ENCODE measurements around the gene USB1. TPM values are rescaled to one million over a fixed set of nuclear protein-coding genes. Genes with fewer than 3 reads are reported as not detected.

The USB1 gene
- total RNA-seq, 1 experiment from 2014 or later, result 74.4 TPM

- no peak for DNase-seq (ENCODE audit: low read depth)
Measured at GRCh38 chr16:58034128-58034685, 33.0 kb downstream of the USB1 start.

GRCh38 chr16:58034774-58035173 is 33.6 kb downstream of the USB1 start:
- DNase-seq (ENCODE audit: low read depth), result no peak

GRCh38 chr16:58035356-58036170 is 34.4 kb downstream of the USB1 start:
- no peak for DNase-seq (ENCODE audit: low read depth)

- no peak for DNase-seq (ENCODE audit: low read depth)
Measured at GRCh38 chr16:58036943-58037342, 35.7 kb downstream of the USB1 start.

GRCh38 chr16:58037365-58038057 is 36.3 kb downstream of the USB1 start:
- DNase-seq (ENCODE audit: low read depth), result no peak

- DNase-seq (ENCODE audit: low read depth), result no peak
Measured at GRCh38 chr16:58038219-58038641, 37.0 kb downstream of the USB1 start.

- no peak for DNase-seq (ENCODE audit: low read depth)
Measured at GRCh38 chr16:58039829-58040495, 38.8 kb downstream of the USB1 start.

- no peak for DNase-seq (ENCODE audit: low read depth)
Measured at GRCh38 chr16:58040496-58040846, 39.3 kb downstream of the USB1 start.

- no peak for DNase-seq (ENCODE audit: low read depth)
Measured at GRCh38 chr16:58040945-58041627, 39.9 kb downstream of the USB1 start.

- no peak for DNase-seq (ENCODE audit: low read depth)
Measured at GRCh38 chr16:58041628-58041955, 40.4 kb downstream of the USB1 start.

GRCh38 chr16:58042001-58042885 is 41.0 kb downstream of the USB1 start:
- DNase-seq (ENCODE audit: low read depth), result no peak

GRCh38 chr16:58042886-58043515 is 41.8 kb downstream of the USB1 start:
- no peak for DNase-seq (ENCODE audit: low read depth)

GRCh38 chr16:58043571-58044155 is 42.5 kb downstream of the USB1 start:
- no peak for DNase-seq (ENCODE audit: low read depth)

GRCh38 chr16:58044266-58045019 is 43.2 kb downstream of the USB1 start:
- DNase-seq (ENCODE audit: low read depth), result no peak

- no peak for DNase-seq (ENCODE audit: low read depth)
Measured at GRCh38 chr16:58045096-58045495, 43.9 kb downstream of the USB1 start.

GRCh38 chr16:58046054-58046881 is 45.1 kb downstream of the USB1 start:
- DNase-seq (ENCODE audit: low read depth), result no peak

- DNase-seq (ENCODE audit: low read depth), result no peak
Measured at GRCh38 chr16:58046936-58047335, 45.7 kb downstream of the USB1 start.

GRCh38 chr16:58047557-58048348 is 46.5 kb downstream of the USB1 start:
- no peak for DNase-seq (ENCODE audit: low read depth)

All from M059J (cell line).